HG02943 (cell line): Measurements from ENCODE around the gene CGB7.
"Not testable (repeated sequence)": the region's sequence is repeated elsewhere in the genome, so short reads cannot be mapped to it uniquely, and the experiment has no call there.

Experiments used
- ATAC-seq: cut with Tn5 transposase; IDR thresholded peaks from one replicate; pipeline ENCODE4 v1.9.1; 2021; ENCODE audit warnings: mild to moderate bottlenecking, low read depth, moderate library complexity; ENCODE audit not compliant: unreplicated experiment

The CGB7 gene

GRCh38 chr19:49043548-49043947 is 14.0 kb downstream of the CGB7 start, which contains the start of gene CGB5:
Gene CGB5 (plus strand): TSS chr19:49043848. CDS start chr19:49044210, 362 bp downstream.
- not testable (repeated sequence) for ATAC-seq

- not testable (repeated sequence) for ATAC-seq
Observed at GRCh38 chr19:49042666-49043065, 14.9 kb downstream of the CGB7 start.

GRCh38 chr19:49042177-49042576 is 15.4 kb downstream of the CGB7 start:
- no peak for ATAC-seq

- not testable (repeated sequence) for ATAC-seq
Observed at GRCh38 chr19:49039736-49040135, 17.8 kb downstream of the CGB7 start.

GRCh38 chr19:49038557-49039276 is 18.8 kb downstream of the CGB7 start:
- not testable (repeated sequence) for ATAC-seq

GRCh38 chr19:49038111-49038510 is 19.4 kb downstream of the CGB7 start:
- not testable (repeated sequence) for ATAC-seq

- ATAC-seq: not testable (repeated sequence)
Observed at GRCh38 chr19:49036815-49037214, 20.7 kb downstream of the CGB7 start, which contains the start of gene CGB1. Gene CGB1 (minus strand): TSS chr19:49036895. CDS start chr19:49036711, 184 bp downstream.

- not testable (repeated sequence) for ATAC-seq
Observed at GRCh38 chr19:49031642-49032301, 25.8 kb downstream of the CGB7 start, which contains the start of gene CGB2. Gene CGB2 (plus strand): TSS chr19:49031890. CDS start chr19:49032096, 206 bp downstream.

- not testable (repeated sequence) for ATAC-seq
Observed at GRCh38 chr19:49030323-49030722, 27.2 kb downstream of the CGB7 start.

GRCh38 chr19:49029749-49030148 is 27.8 kb downstream of the CGB7 start:
- ATAC-seq: not testable (repeated sequence)

GRCh38 chr19:49028686-49029085 is 28.9 kb downstream of the CGB7 start:
- ATAC-seq: not testable (repeated sequence)

GRCh38 chr19:49025599-49025998 is 31.9 kb downstream of the CGB7 start:
- not testable (repeated sequence) for ATAC-seq

- ATAC-seq: not testable (repeated sequence)
Observed at GRCh38 chr19:49025088-49025487, 32.5 kb downstream of the CGB7 start.

- not testable (repeated sequence) for ATAC-seq
Observed at GRCh38 chr19:49024233-49024632, 33.3 kb downstream of the CGB7 start, which contains the start of gene CGB3. Gene CGB3 (minus strand): TSS chr19:49024333. CDS start chr19:49023971, 362 bp downstream.

- no peak for ATAC-seq
Observed at GRCh38 chr19:49022116-49022515, 35.4 kb downstream of the CGB7 start.

- no peak for ATAC-seq
Observed at GRCh38 chr19:49020931-49021895, 36.3 kb downstream of the CGB7 start.

GRCh38 chr19:49020342-49020741 is 37.2 kb downstream of the CGB7 start:
- ATAC-seq: no peak

- ATAC-seq: no peak
Observed at GRCh38 chr19:49019242-49019932, 38.2 kb downstream of the CGB7 start.

- not testable (repeated sequence) for ATAC-seq
Observed at GRCh38 chr19:49018388-49019241, 38.9 kb downstream of the CGB7 start.
